Activated B cell treated with CpG ODN at 0.5 μM for 24 hours (primary cell): Measurements from ENCODE around the gene SERPINB7. TPM values are rescaled to one million over a fixed set of nuclear protein-coding genes. Genes with fewer than 3 reads are reported as not detected.

Experiments used
- ATAC-seq: fragments of 200-7000 bp; cut with Tn5 transposase; one replicate; pipeline ENCODE4 v1.10.0; 2021; ENCODE audit warnings: low read depth, mild to moderate bottlenecking, moderate library complexity
- CTCF ChIA-PET: fragments of 350-600 bp; sonication (Branson Sonifier 250); formaldehyde crosslinking; loops from one replicate; lab custom pipeline; 2021; ENCODE audit warnings: antibody characterized with exemption; lab: Charles Lee
- POLR2A ChIA-PET: fragments of 350-600 bp; sonication (Branson Sonifier 250); formaldehyde crosslinking; loops from one replicate; lab custom pipeline; 2021; ENCODE audit warnings: antibody characterized with exemption; lab: Charles Lee
- DNase-seq: peaks from one replicate; pipeline ENCODE4 v3.0.0; 2022
- H3K27ac Mint-ChIP-seq: one replicate; pipeline ENCODE4 v1.8.0; 2020; ENCODE audit warnings: mixed read lengths
- H3K27me3 Mint-ChIP-seq: one replicate; pipeline ENCODE4 v1.8.0; 2021; ENCODE audit warnings: mixed read lengths
- H3K36me3 Mint-ChIP-seq: one replicate; pipeline ENCODE4 v1.8.0; 2021; ENCODE audit warnings: low read depth, mixed read lengths
- H3K4me1 Mint-ChIP-seq: one replicate; pipeline ENCODE4 v1.8.0; 2021; ENCODE audit warnings: mixed read lengths
- H3K4me3 Mint-ChIP-seq: one replicate; pipeline ENCODE4 v1.8.0; 2020; ENCODE audit warnings: mild to moderate bottlenecking, mixed read lengths
- H3K9me3 Mint-ChIP-seq: one replicate; pipeline ENCODE4 v1.8.0; 2020; ENCODE audit warnings: mixed read lengths
- CTCF ChIP-seq: fragments of 200-600 bp; IDR thresholded peaks from one replicate; pipeline ENCODE4 v1.8.0; 2022; ENCODE audit warnings: antibody characterized with exemption, mild to moderate bottlenecking
- intact Hi-C: fragments of 100-400 bp; cut with micrococcal nuclease; formaldehyde crosslinking; loops from one replicate; pipeline ENCODE4 v1.15.1; 2024
- total RNA-seq: library from RNA; stranded (reverse); gene quantifications from 2 replicates; pipeline ENCODE4 v1.2.3, GENCODE V29; 2022

Gene SERPINB7
- total RNA-seq, 1 donor from 2014 or later: not detected

- H3K27me3 Mint-ChIP-seq: peaks cover 14% of the 10 kb centered on the region
- intact Hi-C loops: no loop called here
- peaks cover 2% of the 10 kb centered on the region for H3K4me1 Mint-ChIP-seq
- no peak for TF ChIP-seq CTCF
- CTCF ChIA-PET: no interaction called here
- no peaks in the 10 kb centered on the region for H3K9me3 Mint-ChIP-seq
- H3K36me3 Mint-ChIP-seq: no peaks in the 10 kb centered on the region
- POLR2A ChIA-PET: no interaction called here
- H3K4me3 Mint-ChIP-seq: no peak overlapping the region
- H3K27ac Mint-ChIP-seq: no peak overlapping the region
- DNase-seq (no peak), ATAC-seq (no peak)
These were observed 61.2 kb downstream of the SERPINB7 start for GRCh38 chr18:63836456-63836855.

GRCh38 chr18:63837590-63837989, 62.4 kb downstream of the SERPINB7 start:
- ChIA-PET CTCF (no interaction called here), POLR2A (no interaction called here)
- H3K9me3 Mint-ChIP-seq: no peaks in the 10 kb centered on the region
- H3K4me1 Mint-ChIP-seq: no peaks in the 10 kb centered on the region
- DNase-seq (no peak), ATAC-seq (no peak)
- peaks cover 16% of the 10 kb centered on the region for H3K27me3 Mint-ChIP-seq
- no peaks in the 10 kb centered on the region for H3K36me3 Mint-ChIP-seq
- TF ChIP-seq CTCF: no peak
- intact Hi-C loops: no loop called here
- H3K4me3 Mint-ChIP-seq: no peak overlapping the region
- no peak overlapping the region for H3K27ac Mint-ChIP-seq

GRCh38 chr18:63843008-63843407, 67.8 kb downstream of the SERPINB7 start:
- DNase-seq: no peak
- Mint-ChIP-seq H3K27ac (no peak overlapping the region), H3K4me3 (no peak overlapping the region), H3K4me1 (no peaks in the 10 kb centered on the region), H3K36me3 (no peaks in the 10 kb centered on the region), H3K9me3 (no peaks in the 10 kb centered on the region), H3K27me3 (peaks cover 19% of the 10 kb centered on the region)
- no peak for TF ChIP-seq CTCF
- POLR2A ChIA-PET: no interaction called here
- CTCF ChIA-PET: interaction anchor here (2.8 kb wide), 1 partner anchor 324 kb away, joined by 12 read pairs; no protein-coding TSS in a partner anchor
- intact Hi-C loops: no loop called here
- ATAC-seq: no peak

- TF ChIP-seq CTCF: no peak
- H3K9me3 Mint-ChIP-seq: no peaks in the 10 kb centered on the region
- no peaks in the 10 kb centered on the region for H3K36me3 Mint-ChIP-seq
- no peak overlapping the region for H3K27ac Mint-ChIP-seq
- CTCF ChIA-PET: interaction anchor here (1.0 to 2.8 kb wide), 2 partner anchors 11 to 326 kb away, joined by 3 to 12 read pairs; no protein-coding TSS in a partner anchor
- intact Hi-C loops: loop anchor here (1.0 kb wide), 1 partner anchor 326 kb away; no protein-coding TSS in a partner anchor
- POLR2A ChIA-PET: no interaction called here
- ATAC-seq: no peak
- H3K4me3 Mint-ChIP-seq: no peak overlapping the region
- H3K27me3 Mint-ChIP-seq: peaks cover 19% of the 10 kb centered on the region
- H3K4me1 Mint-ChIP-seq: no peaks in the 10 kb centered on the region
- DNase-seq: no peak
These were observed 69.0 kb downstream of the SERPINB7 start for GRCh38 chr18:63844254-63844653.

GRCh38 chr18:63848159-63848558, 72.9 kb downstream of the SERPINB7 start:
- intact Hi-C loops: loop anchor here (1.0 kb wide), 1 partner anchor 330 kb away; no protein-coding TSS in a partner anchor
- POLR2A ChIA-PET: no interaction called here
- H3K4me1 Mint-ChIP-seq: no peaks in the 10 kb centered on the region
- no peak for TF ChIP-seq CTCF
- no peaks in the 10 kb centered on the region for H3K9me3 Mint-ChIP-seq
- ATAC-seq (no peak), DNase-seq (no peak)
- CTCF ChIA-PET: no interaction called here
- no peak overlapping the region for H3K4me3 Mint-ChIP-seq
- H3K27me3 Mint-ChIP-seq: peaks cover 16% of the 10 kb centered on the region
- H3K36me3 Mint-ChIP-seq: no peaks in the 10 kb centered on the region
- no peak overlapping the region for H3K27ac Mint-ChIP-seq
